ENCODE data around the gene OXCT2.
"Not testable (repeated sequence)": the region's sequence is repeated elsewhere in the genome, so short reads cannot be mapped to it uniquely, and the experiment has no call there.

Gene OXCT2

GRCh38 chr1:39787964-39788363 lies 16.8 kb upstream of the OXCT2 start:
- DNase-seq (ENCODE audit: low read depth in 1 of 2, low spot score in 1 of 2) = not testable (repeated sequence)

DNA sequence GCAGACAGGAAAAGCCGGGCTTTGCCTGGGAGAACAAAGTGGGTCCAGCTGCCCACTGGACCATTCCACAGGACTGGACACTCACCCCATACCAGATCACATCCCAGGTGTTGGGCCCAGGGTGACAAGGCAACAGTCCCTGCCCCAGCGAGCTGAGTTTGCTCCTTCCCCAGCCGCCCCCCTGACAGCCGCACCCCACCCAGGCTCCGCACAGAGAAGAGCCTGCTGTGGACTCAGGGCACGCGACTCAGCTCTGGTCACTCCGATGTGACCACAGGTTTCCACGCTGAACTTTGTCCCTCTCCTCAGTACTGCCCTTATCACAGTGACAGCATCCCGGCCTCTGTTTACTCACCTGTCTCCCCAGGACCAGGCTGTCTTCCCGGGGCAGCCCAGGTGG lies 16.3 kb upstream of the OXCT2 start:
- DNase-seq (ENCODE audit: low read depth in 1 of 2, low spot score in 1 of 2) = no peak

GRCh38 chr1:39787108-39787375 lies 15.9 kb upstream of the OXCT2 start:
- DNase-seq (ENCODE audit: low read depth in 1 of 2, low spot score in 1 of 2) = not testable (repeated sequence)

GRCh38 chr1:39786303-39787107 lies 15.4 kb upstream of the OXCT2 start:
- DNase-seq (ENCODE audit: low read depth in 1 of 2, low spot score in 1 of 2) = not testable (repeated sequence)

GRCh38 chr1:39782685-39783084 lies 11.5 kb upstream of the OXCT2 start:
- DNase-seq (ENCODE audit: low read depth in 1 of 2, low spot score in 1 of 2) = not testable (repeated sequence)

- DNase-seq (ENCODE audit: low read depth in 1 of 2, low spot score in 1 of 2) = no peak
These were observed 11.0 kb upstream of the OXCT2 start for GRCh38 chr1:39782103-39782502.

DNA sequence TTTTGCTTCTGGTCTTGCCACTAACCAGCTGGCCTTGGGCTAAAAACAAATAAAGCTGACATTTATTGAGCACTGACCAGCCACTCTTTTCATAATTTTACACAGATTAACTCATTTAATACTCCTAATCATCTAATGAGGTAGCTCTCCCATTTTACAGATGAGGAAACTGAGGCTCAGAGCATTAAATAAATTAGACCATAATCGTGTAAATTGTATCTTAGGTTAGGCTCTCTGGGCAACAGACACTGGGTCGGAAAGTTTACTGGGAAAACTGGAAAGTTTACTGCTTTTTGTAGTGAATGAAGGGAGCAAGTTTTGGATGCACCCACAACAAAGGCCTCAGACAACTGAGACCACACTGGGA lies 10.2 kb upstream of the OXCT2 start:
- no peak for DNase-seq (ENCODE audit: low read depth in 1 of 2, low spot score in 1 of 2)

GRCh38 chr1:39779821-39780220 lies 8.7 kb upstream of the OXCT2 start:
- DNase-seq (ENCODE audit: low read depth in 1 of 2, low spot score in 1 of 2) = no peak

DNA sequence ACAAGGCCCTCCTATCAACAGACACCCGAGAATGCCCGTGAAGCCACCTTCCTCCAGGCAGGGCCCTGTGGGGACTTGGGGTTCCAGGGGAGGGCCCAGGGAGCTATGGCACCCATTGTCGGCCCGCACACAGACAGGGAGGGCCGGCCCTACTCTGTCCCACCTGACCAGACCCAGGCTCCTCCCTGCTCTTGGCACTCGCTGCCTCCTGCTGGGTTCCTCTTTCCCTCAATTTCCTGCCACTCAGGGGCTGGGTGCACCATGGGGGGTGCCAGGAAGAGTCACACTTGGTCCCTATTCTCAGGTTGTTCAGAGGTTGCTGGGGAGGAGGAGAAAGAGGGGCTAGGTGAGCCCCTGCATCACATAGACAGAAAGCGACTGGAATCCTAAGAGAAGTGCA lies 8.0 kb upstream of the OXCT2 start:
- no peak for DNase-seq (ENCODE audit: low read depth in 1 of 2, low spot score in 1 of 2)

GRCh38 chr1:39778463-39779099 lies 7.4 kb upstream of the OXCT2 start:
- DNase-seq (ENCODE audit: low read depth in 1 of 2, low spot score in 1 of 2) = not testable (repeated sequence)

DNA sequence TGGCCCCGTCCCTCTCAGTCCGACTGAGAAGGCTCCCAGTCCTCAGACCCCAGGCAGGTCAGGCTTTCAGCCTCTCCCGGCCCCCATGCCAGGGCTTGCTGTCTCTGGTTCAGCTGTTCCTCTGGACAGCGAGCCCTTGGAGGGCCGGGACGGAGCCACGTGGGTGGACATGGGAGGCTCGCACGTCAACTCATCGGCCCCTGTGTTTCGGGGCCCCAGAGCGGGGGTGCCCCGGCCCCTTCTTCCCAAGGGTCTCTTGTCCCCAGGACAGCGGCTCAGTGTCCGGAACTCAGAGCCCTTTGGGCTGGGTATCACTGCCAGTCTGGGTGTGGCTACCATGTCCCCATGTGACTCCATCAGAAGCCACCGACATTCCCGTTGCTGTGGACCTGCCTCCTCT lies 6.7 kb upstream of the OXCT2 start:
- not testable (repeated sequence) for DNase-seq (ENCODE audit: low read depth in 1 of 2, low spot score in 1 of 2)

- no peak for DNase-seq (ENCODE audit: low read depth in 1 of 2, low spot score in 1 of 2)
These were observed 6.2 kb upstream of the OXCT2 start for GRCh38 chr1:39777306-39777705.

- DNase-seq (ENCODE audit: low read depth in 1 of 2, low spot score in 1 of 2) = no peak
These were observed 5.7 kb upstream of the OXCT2 start for GRCh38 chr1:39776886-39777285.

DNA sequence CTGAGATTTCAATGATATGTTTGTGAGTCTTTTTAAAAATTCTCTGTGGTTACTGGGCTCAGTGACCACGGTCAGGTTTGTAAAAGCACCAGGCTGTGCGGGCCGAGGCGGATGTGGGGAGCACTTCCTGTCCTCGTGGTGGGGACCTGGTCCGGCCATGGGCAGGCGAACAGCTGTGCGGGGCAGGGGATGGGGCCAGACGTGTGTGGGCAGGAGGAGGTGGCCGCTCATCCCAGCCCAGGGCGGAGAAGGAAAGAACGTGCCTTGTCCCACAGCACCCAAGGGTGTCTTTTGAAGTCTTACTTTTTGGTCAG lies 5.2 kb upstream of the OXCT2 start:
- DNase-seq (ENCODE audit: low read depth in 1 of 2, low spot score in 1 of 2) = no peak

- not testable (repeated sequence) for DNase-seq (ENCODE audit: low read depth in 1 of 2, low spot score in 1 of 2)
These were observed 4.7 kb upstream of the OXCT2 start for GRCh38 chr1:39775676-39776399.

- not testable (repeated sequence) for DNase-seq (ENCODE audit: low read depth in 1 of 2, low spot score in 1 of 2)
These were observed 4.0 kb upstream of the OXCT2 start for GRCh38 chr1:39775141-39775540.

DNA sequence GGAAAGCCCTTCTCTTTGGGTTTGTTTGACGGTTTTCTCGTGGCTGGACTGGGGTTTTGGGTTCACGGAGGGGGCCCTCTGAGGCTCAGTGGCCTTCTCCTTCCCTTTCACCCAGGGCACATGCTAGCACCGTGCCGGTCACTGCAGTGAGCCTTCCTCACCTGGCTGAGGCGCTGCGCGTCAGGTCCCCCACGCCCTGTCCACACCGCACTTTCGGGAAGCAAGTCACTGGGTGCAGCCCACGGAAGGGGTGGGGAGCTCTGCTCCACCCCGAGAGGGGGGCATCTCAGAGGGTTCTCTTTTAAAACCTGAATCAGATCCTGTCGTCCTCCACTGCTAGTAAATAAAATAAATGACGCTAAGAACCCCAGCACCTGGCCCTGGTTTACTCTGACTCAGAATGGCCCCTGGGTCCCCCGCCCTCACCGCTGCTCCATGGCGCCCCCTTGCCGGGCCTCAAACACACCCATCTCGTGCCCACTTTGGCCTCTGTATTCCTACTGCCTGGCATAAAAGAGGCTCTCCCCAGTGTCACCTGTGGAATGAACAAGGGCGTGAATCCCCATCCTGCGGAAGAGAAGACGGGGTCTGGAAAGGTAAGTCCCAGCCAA lies 2.3 kb upstream of the OXCT2 start:
- not testable (repeated sequence) for DNase-seq (ENCODE audit: low read depth in 1 of 2, low spot score in 1 of 2)

GRCh38 chr1:39770100-39771021 lies 787 bp downstream of the OXCT2 start:
- not testable (repeated sequence) for DNase-seq (ENCODE audit: low read depth in 1 of 2, low spot score in 1 of 2)

GRCh38 chr1:39769502-39769901 lies 1.6 kb downstream of the OXCT2 start:
- DNase-seq (ENCODE audit: low read depth in 1 of 2, low spot score in 1 of 2) = not testable (repeated sequence)

GRCh38 chr1:39766466-39766865 lies 4.7 kb downstream of the OXCT2 start:
- not testable (repeated sequence) for DNase-seq (ENCODE audit: low read depth in 1 of 2, low spot score in 1 of 2)

GRCh38 chr1:39764512-39764911 lies 6.6 kb downstream of the OXCT2 start:
- not testable (repeated sequence) for DNase-seq (ENCODE audit: low read depth in 1 of 2, low spot score in 1 of 2)

All from activated T-helper 1 cell treated with anti-CD3 and anti-CD28 coated beads, Interleukin-2, amount 50 U/mL, for 16 hours (primary cell).